ENCODE results near the gene CRIP3. TPM values are rescaled to one million over a fixed set of nuclear protein-coding genes. Genes with fewer than 3 reads are reported as not detected.

CRIP3 gene
- total RNA-seq, 1 donor from 2014 or later: not detected

GRCh38 chr6:43335469-43335868 is 26.8 kb upstream of the CRIP3 start:
- Histone ChIP-seq H3K9ac (ENCODE audit: low read length) (no peak overlapping the region), H3K4me2 (ENCODE audit: low read length) (no peak overlapping the region), H3K4me3 (ENCODE audit: insufficient read depth, low read depth, low read length) (no peak overlapping the region), H3K36me3 (ENCODE audit: insufficient read depth, low read length) (peaks cover 16% of the 10 kb centered on the region), H3K27me3 (ENCODE audit: insufficient read depth, low read length) (no peaks in the 10 kb centered on the region), H3K79me2 (ENCODE audit: insufficient read depth, low read length) (no peaks in the 10 kb centered on the region), H4K20me1 (ENCODE audit: insufficient read depth, low read length) (no peaks in the 10 kb centered on the region), H3K9me3 (ENCODE audit: insufficient read depth, low read depth, low read length) (no peaks in the 10 kb centered on the region), H3K27ac (ENCODE audit: low read depth, low read length) (no peak overlapping the region), H3K4me1 (ENCODE audit: insufficient read depth, low read length) (no peaks in the 10 kb centered on the region), H2AFZ (ENCODE audit: low read depth, low read length) (no peak overlapping the region)
- Mint-ChIP-seq H3K9me3 (ENCODE audit: unreplicated experiment) (no peaks in the 10 kb centered on the region), H3K36me3 (ENCODE audit: low read depth, unreplicated experiment) (peaks cover 17% of the 10 kb centered on the region), H3K4me3 (ENCODE audit: unreplicated experiment) (no peak overlapping the region), H3K4me1 (ENCODE audit: low read depth, unreplicated experiment) (no peaks in the 10 kb centered on the region), H3K27ac (ENCODE audit: unreplicated experiment) (no peak overlapping the region), H3K27me3 (ENCODE audit: low read depth, unreplicated experiment) (no peaks in the 10 kb centered on the region)
- no peak for TF ChIP-seq EZH2 (IDR thresholded peaks at IDR 0.05; ENCODE audit: insufficient read depth, low read length)
- TF ChIP-seq CTCF (IDR thresholded peaks at IDR 0.05; ENCODE audit: insufficient read depth, low read depth, low read length): no peak
- DNase-seq (ENCODE audit: low read depth) (no peak), FAIRE-seq (no peak)

DNA sequence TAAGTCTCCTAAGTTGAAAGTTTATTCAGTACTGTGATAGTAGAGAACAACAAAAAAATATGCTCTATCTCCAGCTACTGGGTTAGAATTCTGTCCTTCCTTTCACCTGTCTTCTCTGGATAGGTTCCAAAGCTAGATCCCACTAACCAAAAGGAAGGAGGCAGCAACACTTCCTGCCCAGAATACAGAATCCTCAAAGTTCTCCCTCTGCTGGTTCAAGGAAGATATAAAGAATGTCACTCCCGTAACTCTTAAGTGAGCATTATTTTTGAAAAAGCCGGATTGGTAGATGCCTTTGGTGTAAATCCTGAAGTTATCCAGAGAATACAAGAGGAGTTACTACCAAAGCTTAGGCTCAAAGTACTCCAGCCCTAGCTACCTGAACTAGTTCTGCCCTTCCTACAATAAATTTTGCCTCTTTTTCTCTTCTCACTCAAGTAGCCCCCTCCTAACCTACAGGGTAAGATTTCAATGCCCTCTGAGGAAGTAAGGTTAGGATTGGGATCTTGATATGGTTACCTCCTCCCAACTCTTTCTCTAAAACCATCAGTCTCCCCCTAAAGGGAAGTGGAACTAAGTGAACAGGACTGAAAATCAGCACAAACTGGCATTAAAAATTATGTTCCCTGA is 26.0 kb upstream of the CRIP3 start:
- H2AFZ ChIP-seq (ENCODE audit: low read depth, low read length): no peak overlapping the region
- no peak overlapping the region for H3K9ac ChIP-seq (ENCODE audit: low read length)
- Mint-ChIP-seq H3K9me3 (ENCODE audit: unreplicated experiment) (no peaks in the 10 kb centered on the region), H3K4me3 (ENCODE audit: unreplicated experiment) (peak overlapping the region; percentile 2), H3K4me1 (ENCODE audit: low read depth, unreplicated experiment) (no peaks in the 10 kb centered on the region), H3K27me3 (ENCODE audit: low read depth, unreplicated experiment) (no peaks in the 10 kb centered on the region), H3K27ac (ENCODE audit: unreplicated experiment) (no peak overlapping the region), H3K36me3 (ENCODE audit: low read depth, unreplicated experiment) (peaks cover 8% of the 10 kb centered on the region)
- H4K20me1 ChIP-seq (ENCODE audit: insufficient read depth, low read length): no peaks in the 10 kb centered on the region
- H3K4me3 ChIP-seq (ENCODE audit: insufficient read depth, low read depth, low read length): no peak overlapping the region
- FAIRE-seq (peak; percentile 56), DNase-seq (ENCODE audit: low read depth) (peak; percentile 43)
- no peaks in the 10 kb centered on the region for H3K4me1 ChIP-seq (ENCODE audit: insufficient read depth, low read length)
- no peaks in the 10 kb centered on the region for H3K9me3 ChIP-seq (ENCODE audit: insufficient read depth, low read depth, low read length)
- H3K27ac ChIP-seq (ENCODE audit: low read depth, low read length): no peak overlapping the region
- peak; percentile 66 for TF ChIP-seq CTCF (IDR thresholded peaks at IDR 0.05; ENCODE audit: insufficient read depth, low read depth, low read length)
- no peak for TF ChIP-seq EZH2 (IDR thresholded peaks at IDR 0.05; ENCODE audit: insufficient read depth, low read length)
- H3K4me2 ChIP-seq (ENCODE audit: low read length): no peak overlapping the region
- H3K27me3 ChIP-seq (ENCODE audit: insufficient read depth, low read length): no peaks in the 10 kb centered on the region
- H3K36me3 ChIP-seq (ENCODE audit: insufficient read depth, low read length): peaks cover 7% of the 10 kb centered on the region
- no peaks in the 10 kb centered on the region for H3K79me2 ChIP-seq (ENCODE audit: insufficient read depth, low read length)

- Mint-ChIP-seq H3K4me1 (ENCODE audit: low read depth, unreplicated experiment) (peaks cover 2% of the 10 kb centered on the region), H3K36me3 (ENCODE audit: low read depth, unreplicated experiment) (no peaks in the 10 kb centered on the region), H3K27ac (ENCODE audit: unreplicated experiment) (no peak overlapping the region), H3K27me3 (ENCODE audit: low read depth, unreplicated experiment) (no peaks in the 10 kb centered on the region), H3K4me3 (ENCODE audit: unreplicated experiment) (no peak overlapping the region), H3K9me3 (ENCODE audit: unreplicated experiment) (no peaks in the 10 kb centered on the region)
- Histone ChIP-seq H3K9me3 (ENCODE audit: insufficient read depth, low read depth, low read length) (no peaks in the 10 kb centered on the region), H3K4me3 (ENCODE audit: insufficient read depth, low read depth, low read length) (no peak overlapping the region), H3K27me3 (ENCODE audit: insufficient read depth, low read length) (no peaks in the 10 kb centered on the region), H3K79me2 (ENCODE audit: insufficient read depth, low read length) (no peaks in the 10 kb centered on the region), H3K36me3 (ENCODE audit: insufficient read depth, low read length) (peaks cover 2% of the 10 kb centered on the region), H3K4me2 (ENCODE audit: low read length) (no peak overlapping the region), H2AFZ (ENCODE audit: low read depth, low read length) (no peak overlapping the region), H3K4me1 (ENCODE audit: insufficient read depth, low read length) (no peaks in the 10 kb centered on the region), H3K9ac (ENCODE audit: low read length) (no peak overlapping the region), H4K20me1 (ENCODE audit: insufficient read depth, low read length) (no peaks in the 10 kb centered on the region), H3K27ac (ENCODE audit: low read depth, low read length) (no peak overlapping the region)
- DNase-seq (ENCODE audit: low read depth) (no peak), FAIRE-seq (no peak)
- TF ChIP-seq EZH2 (IDR thresholded peaks at IDR 0.05; ENCODE audit: insufficient read depth, low read length): no peak
- no peak for TF ChIP-seq CTCF (IDR thresholded peaks at IDR 0.05; ENCODE audit: insufficient read depth, low read depth, low read length)
These were observed 23.3 kb upstream of the CRIP3 start for GRCh38 chr6:43331891-43332290.

All from astrocyte (in vitro differentiated cells and primary cell).